HUES64 (cell line): ENCODE results near the gene ZFHX2.
A peak's percentile ranks its signal among the peaks of the same experiment; 100 is the strongest.

Experiments used
- H3K27ac ChIP-seq: 2 replicates; pipeline ENCODE4 v1.7.0; 2013; ENCODE audit warnings: low read depth, low read length, inconsistent platforms
- H3K27me3 ChIP-seq: 2 replicates; pipeline ENCODE4 v1.6.1; 2013; ENCODE audit warnings: mild to moderate bottlenecking, low read length; ENCODE audit not compliant: insufficient read depth
- H3K36me3 ChIP-seq: 2 replicates; pipeline ENCODE4 v1.6.1; 2013; ENCODE audit warnings: mild to moderate bottlenecking, low read length; ENCODE audit not compliant: insufficient read depth
- H3K4me1 ChIP-seq: 2 replicates; pipeline ENCODE4 v1.6.1; 2013; ENCODE audit warnings: mild to moderate bottlenecking, low read length, moderate library complexity; ENCODE audit not compliant: insufficient read depth
- H3K4me3 ChIP-seq: 2 replicates; pipeline ENCODE4 v1.5.1; 2013; ENCODE audit warnings: mild to moderate bottlenecking, low read length, moderate library complexity
- H3K9ac ChIP-seq: 2 replicates; pipeline ENCODE4 v1.6.1; 2013; ENCODE audit warnings: mild to moderate bottlenecking, low read depth, low read length
- H3K9me3 ChIP-seq: 2 replicates; pipeline ENCODE4 v1.6.1; 2013; ENCODE audit warnings: low read depth, low read length; ENCODE audit not compliant: insufficient read depth
- WGBS: fragments of 150-250, 120-280 bp; methylation state at CpG from one replicate; pipeline ENCODE4 v1.1.7; 2013; ENCODE audit warnings: missing lambda C conversion rate; 5-methylcytosine and 5-hydroxymethylcytosine counted together

The ZFHX2 gene

GRCh38 chr14:23522643-23523198 lies 28.8 kb downstream of the ZFHX2 start:
- Histone ChIP-seq H3K4me1 (peaks cover 30% of the 10 kb centered on the region), H3K9me3 (no peaks in the 10 kb centered on the region), H3K27me3 (no peaks in the 10 kb centered on the region), H3K4me3 (no peak overlapping the region), H3K36me3 (peaks cover 33% of the 10 kb centered on the region), H3K27ac (no peak overlapping the region), H3K9ac (no peak overlapping the region)
- 93% methylated on average over 9 of the region's 9 CpGs for WGBS

GRCh38 chr14:23521785-23522640 lies 29.6 kb downstream of the ZFHX2 start:
- H3K36me3 ChIP-seq: peaks cover 27% of the 10 kb centered on the region
- H3K27ac ChIP-seq: no peak overlapping the region
- H3K9ac ChIP-seq: no peak overlapping the region
- H3K4me1 ChIP-seq: peaks cover 32% of the 10 kb centered on the region
- WGBS: 93% methylated on average over 19 of the region's 20 CpGs
- no peak overlapping the region for H3K4me3 ChIP-seq
- H3K9me3 ChIP-seq: no peaks in the 10 kb centered on the region
- no peaks in the 10 kb centered on the region for H3K27me3 ChIP-seq

- Histone ChIP-seq H3K27me3 (0 out of 2 replicates have a peak, but pooled peaks cover 4% of the 10 kb centered on the region), H3K4me1 (peaks cover 32% of the 10 kb centered on the region), H3K36me3 (peaks cover 17% of the 10 kb centered on the region), H3K4me3 (no peak overlapping the region), H3K9me3 (no peaks in the 10 kb centered on the region), H3K9ac (no peak overlapping the region), H3K27ac (no peak overlapping the region)
- 88% methylated on average over 13 of the region's 14 CpGs for WGBS
Measured at GRCh38 chr14:23520899-23521533, 30.5 kb downstream of the ZFHX2 start.

- Histone ChIP-seq H3K27me3 (0 out of 2 replicates have a peak, but pooled peaks cover 4% of the 10 kb centered on the region), H3K9me3 (no peaks in the 10 kb centered on the region), H3K4me1 (peaks cover 32% of the 10 kb centered on the region), H3K27ac (no peak overlapping the region; the same call in 1 of the 2 replicates), H3K36me3 (no peaks in the 10 kb centered on the region), H3K4me3 (no peak overlapping the region), H3K9ac (no peak overlapping the region)
- 76% methylated on average over 4 of the region's 4 CpGs for WGBS
Measured at GRCh38 chr14:23518709-23519108, 32.9 kb downstream of the ZFHX2 start.

GRCh38 chr14:23517650-23518326 lies 33.8 kb downstream of the ZFHX2 start:
- peaks cover 32% of the 10 kb centered on the region for H3K4me1 ChIP-seq
- H3K36me3 ChIP-seq: no peaks in the 10 kb centered on the region
- H3K27me3 ChIP-seq: 0 out of 2 replicates have a peak, but pooled peaks cover 4% of the 10 kb centered on the region
- no peak overlapping the region; the same call in 1 of the 2 replicates for H3K27ac ChIP-seq
- no peak overlapping the region for H3K4me3 ChIP-seq
- no peak overlapping the region for H3K9ac ChIP-seq
- 100% methylated on average over 1 of the region's 6 CpGs for WGBS
- no peaks in the 10 kb centered on the region for H3K9me3 ChIP-seq

GRCh38 chr14:23514644-23514957 lies 37.0 kb downstream of the ZFHX2 start:
- Histone ChIP-seq H3K9me3 (no peaks in the 10 kb centered on the region), H3K36me3 (no peaks in the 10 kb centered on the region), H3K4me1 (peaks cover 21% of the 10 kb centered on the region), H3K27me3 (0 out of 2 replicates have a peak, but pooled peaks cover 4% of the 10 kb centered on the region), H3K4me3 (no peak overlapping the region), H3K9ac (no peak overlapping the region), H3K27ac (no peak overlapping the region)
- WGBS: 85% methylated on average over 3 of the region's 3 CpGs

- no peak overlapping the region for H3K9ac ChIP-seq
Measured at GRCh38 chr14:23513818-23514643, 37.5 kb downstream of the ZFHX2 start.

GRCh38 chr14:23513005-23513817 lies 38.4 kb downstream of the ZFHX2 start:
- H3K27ac ChIP-seq: no peak overlapping the region
- no peak overlapping the region for H3K4me3 ChIP-seq
- no peaks in the 10 kb centered on the region for H3K9me3 ChIP-seq
- H3K4me1 ChIP-seq: peaks cover 7% of the 10 kb centered on the region
- 0 out of 2 replicates have a peak, but pooled peaks cover 4% of the 10 kb centered on the region for H3K27me3 ChIP-seq
- no peaks in the 10 kb centered on the region for H3K36me3 ChIP-seq
- WGBS: 91% methylated on average over 22 of the region's 25 CpGs
- H3K9ac ChIP-seq: no peak overlapping the region

More at GRCh38 chr14:23513818-23514643, 37.5 kb downstream of the ZFHX2 start:
- Histone ChIP-seq H3K27ac (no peak overlapping the region), H3K4me1 (peaks cover 15% of the 10 kb centered on the region), H3K9me3 (no peaks in the 10 kb centered on the region), H3K27me3 (0 out of 2 replicates have a peak, but pooled peaks cover 4% of the 10 kb centered on the region), H3K4me3 (no peak overlapping the region), H3K36me3 (no peaks in the 10 kb centered on the region)
- WGBS: 95% methylated on average over 8 of the region's 8 CpGs

GRCh38 chr14:23512156-23512555 lies 39.4 kb downstream of the ZFHX2 start:
- Histone ChIP-seq H3K27me3 (0 out of 2 replicates have a peak, but pooled peaks cover 4% of the 10 kb centered on the region), H3K27ac (no peak overlapping the region), H3K36me3 (no peaks in the 10 kb centered on the region), H3K9me3 (no peaks in the 10 kb centered on the region), H3K4me3 (no peak overlapping the region), H3K4me1 (no peaks in the 10 kb centered on the region; the same call in 1 of the 2 replicates), H3K9ac (no peak overlapping the region)
- 84% methylated on average over 9 of the region's 13 CpGs for WGBS

GRCh38 chr14:23494223-23494622 lies 57.3 kb downstream of the ZFHX2 start:
- Histone ChIP-seq H3K4me3 (no peak overlapping the region), H3K9me3 (no peaks in the 10 kb centered on the region), H3K27me3 (no peaks in the 10 kb centered on the region), H3K4me1 (peaks cover 32% of the 10 kb centered on the region), H3K9ac (no peak overlapping the region), H3K27ac (peak overlapping the region; percentile 81), H3K36me3 (no peaks in the 10 kb centered on the region)
- WGBS: 34% methylated on average over 2 of the region's 2 CpGs
